Motor neuron (in vitro differentiated cells): ENCODE results near the gene MMP25. TPM values are rescaled to one million over a fixed set of nuclear protein-coding genes. Genes with fewer than 3 reads are reported as not detected.
A peak's percentile ranks its signal among the peaks of the same experiment; 100 is the strongest.

ENCODE experiments used
- ATAC-seq, 8 experiments: fragments of 200-7000 bp; cut with Tn5 transposase; replicated peaks in 6 of 8; 2 replicates each; pipeline ENCODE4 v1.8.0; 2021; ENCODE audit warnings: mild to moderate bottlenecking in 8 of 8, moderate library complexity in 8 of 8
- H3K27ac ChIP-seq, 2 donors: fragments of 250-450 bp; sonication (Bioruptor Pico); 2 replicates each; pipeline ENCODE4 v1.9.0; 2021; ENCODE audit warnings: antibody characterized with exemption in 2 of 2, mild to moderate bottlenecking in 2 of 2, moderate library complexity in 1 of 2
- H3K4me1 ChIP-seq, 2 donors: fragments of 250-450 bp; sonication (Bioruptor Pico); replicated peaks in 1 of 2; 2 replicates each; pipeline ENCODE4 v1.6.1; 2021; ENCODE audit warnings: antibody characterized with exemption in 2 of 2, mild to moderate bottlenecking in 2 of 2, moderate library complexity in 1 of 2
- H3K4me3 ChIP-seq, 5 donors: fragments of 250-450 bp; sonication (Bioruptor Pico); 2 replicates each; pipeline ENCODE4 v1.9.0; 2021; ENCODE audit warnings: antibody characterized with exemption in 5 of 5, mild to moderate bottlenecking in 5 of 5, moderate library complexity in 4 of 5
- WGBS, 10 experiments: fragments of 450-650 bp; shearing (Covaris generic); methylation state at CpG; one replicate each; pipeline ENCODE4 v1.0.0; 2022; 5-methylcytosine and 5-hydroxymethylcytosine counted together
- in situ Hi-C, 9 experiments: fragments of 400-800 bp; cut with MboI; loops; one replicate each; pipeline ENCODE4 v1.15.0; 2021; ENCODE audit warnings: low sequenced_read_pairs in 9 of 9, low pct_unique_long_range_greater_than_20kb in 2 of 9; ENCODE audit not compliant: unreplicated experiment in 9 of 9
- total RNA-seq, 8 experiments: library from RNA; unstranded; fragments of 300-600 nt; gene quantifications; 2 replicates each; pipeline versions ENCODE4 v1.2.3 to v1.2.4, GENCODE V29; 2022

Gene MMP25
- total RNA-seq, 8 experiments from 2014 or later = 0.11 to 1.7 (median 0.75) TPM

GRCh38 chr16:3056336-3057180 is 10.2 kb downstream of the MMP25 start:
- in situ Hi-C loops = no loop called here
- ATAC-seq = no peak
- WGBS, 10 experiments = 50 to 100% (median 80%) methylated on average over 1 to 6 of the region's 19 CpGs; no CpG with 5 or more reads in 1 of the 10 experiments

GRCh38 chr16:3057181-3058138 is 11.1 kb downstream of the MMP25 start:
- ATAC-seq = no peak
- 60 to 100% (median 89%) methylated on average over 2 to 10 of the region's 22 CpGs; no CpG with 5 or more reads in 3 of the 10 experiments for WGBS, 10 experiments
- no peak overlapping the region for H3K27ac ChIP-seq
- peak overlapping the region in 4 of 5 donors; percentile 88 to 93 (median 92) for H3K4me3 ChIP-seq
- H3K4me1 ChIP-seq = peaks cover 3 to 9% of the 10 kb centered on the region in 2 donors
- in situ Hi-C loops = no loop called here

More at GRCh38 chr16:3056336-3057180, 10.2 kb downstream of the MMP25 start:
- no peak overlapping the region for H3K4me3 ChIP-seq
- peaks cover 3 to 9% of the 10 kb centered on the region in 2 donors for H3K4me1 ChIP-seq
- no peak overlapping the region for H3K27ac ChIP-seq

- in situ Hi-C loops = no loop called here
- H3K4me3 ChIP-seq = peak overlapping the region; percentile 86 to 93 (median 90)
- 80 to 100% (median 100%) methylated on average over 1 of the region's 77 CpGs; no CpG with 5 or more reads in 7 of the 10 experiments for WGBS, 10 experiments
- H3K27ac ChIP-seq = peak overlapping the region in 1 of 2 donors; percentile 72
- peaks cover 3 to 9% of the 10 kb centered on the region in 2 donors for H3K4me1 ChIP-seq
- peak; percentile 12 to 70 (median 54) for ATAC-seq
Observed at GRCh38 chr16:3058139-3059030, 12.0 kb downstream of the MMP25 start.

- Histone ChIP-seq H3K4me1 (peaks cover 3 to 9% of the 10 kb centered on the region in 2 donors), H3K4me3 (peak overlapping the region; percentile 86 to 93 (median 90)), H3K27ac (peak overlapping the region; percentile 45 to 72)
- WGBS, 10 experiments = no CpG with 5 or more reads among the region's 67 CpGs
- ATAC-seq = peak; percentile 82 to 93 (median 90)
- in situ Hi-C loops = no loop called here
Observed at GRCh38 chr16:3059041-3059722, 12.8 kb downstream of the MMP25 start.

GRCh38 chr16:3059723-3060242 is 13.4 kb downstream of the MMP25 start:
- H3K4me1 ChIP-seq = peaks cover 3 to 9% of the 10 kb centered on the region in 2 donors
- WGBS, 10 experiments = 20% methylated on average over 1 of the region's 9 CpGs; no CpG with 5 or more reads in 9 of the 10 experiments
- no peak for ATAC-seq
- in situ Hi-C loops = no loop called here
- peak overlapping the region in 1 of 2 donors; percentile 66 for H3K27ac ChIP-seq
- H3K4me3 ChIP-seq = peak overlapping the region; percentile 86 to 93 (median 90)

- Histone ChIP-seq H3K4me1 (peaks cover 3 to 9% of the 10 kb centered on the region in 2 donors), H3K27ac (no peak overlapping the region), H3K4me3 (no peak overlapping the region)
- WGBS, 10 experiments = 57 to 100% (median 87%) methylated on average over 1 to 9 of the region's 14 CpGs; no CpG with 5 or more reads in 1 of the 10 experiments
- no peak for ATAC-seq
- in situ Hi-C loops = no loop called here
Observed at GRCh38 chr16:3060339-3061127, 14.2 kb downstream of the MMP25 start.

GRCh38 chr16:3062553-3062952 is 16.2 kb downstream of the MMP25 start:
- H3K4me1 ChIP-seq = peaks cover 3 to 9% of the 10 kb centered on the region in 2 donors
- in situ Hi-C loops = no loop called here
- no peak overlapping the region for H3K4me3 ChIP-seq
- no peak for ATAC-seq
- H3K27ac ChIP-seq = no peak overlapping the region
- 60 to 100% (median 87%) methylated on average over 1 to 6 of the region's 6 CpGs for WGBS, 10 experiments

GRCh38 chr16:3063625-3064386 is 17.4 kb downstream of the MMP25 start:
- no peak overlapping the region for H3K27ac ChIP-seq
- peaks cover 0 to 6% of the 10 kb centered on the region in 2 donors for H3K4me1 ChIP-seq
- WGBS, 10 experiments = 76 to 100% (median 82%) methylated on average over 1 to 6 of the region's 8 CpGs; no CpG with 5 or more reads in 4 of the 10 experiments
- in situ Hi-C loops = no loop called here
- no peak overlapping the region for H3K4me3 ChIP-seq
- ATAC-seq = no peak

- ATAC-seq = peak in 6 of 8 experiments; percentile 14 to 86 (median 54)
- H3K27ac ChIP-seq = no peak within 1 kb of the TSS
- no peaks in the 10 kb centered on the region for H3K4me1 ChIP-seq
- 33 to 84% (median 60%) methylated on average over 1 to 7 of the region's 13 CpGs; no CpG with 5 or more reads in 7 of the 10 experiments for WGBS, 10 experiments
- in situ Hi-C loops = no loop called here
- no peak within 1 kb of the TSS for H3K4me3 ChIP-seq
Observed at GRCh38 chr16:3065069-3065741, 18.8 kb downstream of the MMP25 start, which contains the start of gene IL32. Gene IL32, plus strand, starts transcription at chr16:3065640. Its CDS starts 172 bp downstream, at chr16:3065812.
